GM18520 (cell line): ENCODE data around the gene CSAD.
"Not testable (repeated sequence)": the region's sequence is repeated elsewhere in the genome, so short reads cannot be mapped to it uniquely, and the experiment has no call there.

Experiments
- ATAC-seq: cut with Tn5 transposase; IDR thresholded peaks from one replicate; pipeline ENCODE4 v1.9.1; 2021; ENCODE audit not compliant: unreplicated experiment

The CSAD gene

DNA sequence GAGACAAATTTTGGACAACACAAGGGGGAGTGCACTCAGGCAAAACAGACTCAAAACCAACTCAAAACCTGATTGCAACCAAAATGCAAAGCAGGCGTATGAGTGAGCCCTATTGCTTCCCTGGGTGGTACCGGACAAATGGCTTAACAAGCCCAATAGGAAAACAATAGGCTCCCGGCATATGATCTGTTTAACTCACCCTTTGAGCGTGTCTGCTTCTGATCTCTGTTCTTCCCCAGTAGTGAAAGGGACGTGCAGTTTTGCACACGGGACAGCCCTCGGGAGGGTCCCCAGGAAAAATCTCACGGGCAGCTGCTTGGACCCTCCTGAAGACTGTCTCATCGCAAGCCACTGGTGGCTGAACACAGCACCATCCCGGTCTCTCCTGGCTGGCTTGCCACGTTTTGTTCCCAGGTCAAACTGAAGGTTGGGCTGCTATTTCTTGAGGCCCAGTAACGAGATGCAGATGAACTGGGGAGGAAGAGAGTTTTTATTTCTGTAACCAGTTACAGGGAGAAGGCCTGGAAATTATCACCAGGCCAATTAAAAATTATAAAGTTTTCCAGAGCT lies 67.5 kb downstream of the CSAD start:
- ATAC-seq = no peak

DNA sequence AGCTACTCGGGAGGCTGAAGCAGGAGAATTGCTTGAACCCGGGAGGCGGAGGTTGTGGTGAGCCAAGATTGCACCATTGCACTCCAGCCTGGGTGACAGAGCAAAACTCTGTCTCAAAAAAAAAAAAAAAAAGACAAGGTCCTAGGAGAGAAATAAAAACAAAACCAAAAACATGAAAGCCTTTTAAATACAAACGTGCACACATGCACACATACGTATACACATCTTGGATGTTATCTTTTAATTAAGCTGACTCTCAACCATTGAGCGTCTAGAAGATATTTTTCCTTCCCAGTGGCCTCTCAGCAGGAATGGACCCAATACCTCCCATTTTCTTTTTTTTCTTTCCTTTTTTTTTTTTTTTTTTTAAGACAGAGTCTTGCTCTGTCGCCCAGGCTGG lies 68.3 kb downstream of the CSAD start:
- not testable (repeated sequence) for ATAC-seq
